GM12878 (cell line): ENCODE data around the gene TRABD2B. TPM values are rescaled to one million over a fixed set of nuclear protein-coding genes. Genes with fewer than 3 reads are reported as not detected.

Experiments used
- ATAC-seq: fragments of 200-7000 bp; cut with Tn5 transposase; 3 replicates; pipeline ENCODE4 v1.9.1; 2020; ENCODE audit warnings: mild to moderate bottlenecking, moderate library complexity
- BruUV-seq: library from RNA; stranded (reverse); fragments of 400-500 nt; replicated peaks from 2 replicates; lab custom pipeline; 2021; lab: Mats Ljungman, UMichigan
- CTCF ChIA-PET: fragments of 300-600 bp; sonication (Branson Sonifier 250); formaldehyde crosslinking; extraction: SDS; loops from one replicate; lab custom pipeline; 2021; ENCODE audit warnings: inconsistent platforms; lab: Yijun Ruan, JAX
- POLR2A ChIA-PET: fragments of 350-600 bp; formaldehyde crosslinking; extraction: SDS; loops from one replicate; lab custom pipeline; 2021; ENCODE audit warnings: inconsistent platforms; lab: Charles Lee
- RAD21 ChIA-PET: fragments of 300-600 bp; sonication (Branson Sonifier 250); formaldehyde crosslinking; loops from one replicate; lab custom pipeline; 2023; ENCODE audit warnings: antibody characterized with exemption; ENCODE audit not compliant: unreplicated experiment; lab: Charles Lee
- SMC1A ChIA-PET: fragments of 300-600 bp; sonication (Branson Sonifier 250); formaldehyde crosslinking; loops from one replicate; lab custom pipeline; 2023; ENCODE audit not compliant: unreplicated experiment, uncharacterized antibody; lab: Charles Lee
- DNase-seq: peaks from one replicate; pipeline ENCODE4 v3.0.0-alpha.2; 2011; ENCODE audit warnings: low read depth, low spot score
- FAIRE-seq: peaks from 3 replicates; lab custom pipeline; 2011; peaks lifted over from hg19 to GRCh38; lab: Jason Lieb, UNC
- H2AFZ ChIP-seq: 2 replicates; pipeline ENCODE4 v1.6.0; 2011; ENCODE audit warnings: low read depth, low read length, control low read depth; ENCODE audit not compliant: control insufficient read depth
- H3K27ac ChIP-seq: 2 replicates; pipeline ENCODE4 v1.5.1; 2011; ENCODE audit warnings: control low read depth; ENCODE audit not compliant: control insufficient read depth, insufficient read depth
- H3K27me3 ChIP-seq, 2 experiments: replicated peaks in 1 of 2; 2 replicates each; pipeline versions ENCODE4 v1.6.0 to v1.6.1; 2011; ENCODE audit warnings: low read length in 1 of 2; ENCODE audit not compliant: control insufficient read depth in 2 of 2, insufficient read depth in 2 of 2
- H3K36me3 ChIP-seq, 2 experiments: 2 replicates each; pipeline ENCODE4 v1.5.1; 2011; ENCODE audit warnings: low read length in 1 of 2; ENCODE audit not compliant: control insufficient read depth in 2 of 2, insufficient read depth in 2 of 2
- H3K4me1 ChIP-seq: 2 replicates; pipeline ENCODE4 v1.6.1; 2011; ENCODE audit warnings: mild to moderate bottlenecking, low read length, moderate library complexity, mixed read lengths; ENCODE audit not compliant: control insufficient read depth, insufficient read depth
- H3K4me2 ChIP-seq: 2 replicates; pipeline ENCODE4 v1.6.0; 2011; ENCODE audit warnings: control low read depth; ENCODE audit not compliant: control insufficient read depth, insufficient read depth
- H3K4me3 ChIP-seq: fragments of 200-600 bp; sonication (generic); 2 replicates; pipeline ENCODE4 v1.5.1; 2016
- H3K79me2 ChIP-seq: 2 replicates; pipeline ENCODE4 v1.6.0; 2011; ENCODE audit warnings: low read length; ENCODE audit not compliant: control insufficient read depth, insufficient read depth
- H3K9ac ChIP-seq: 2 replicates; pipeline ENCODE4 v1.8.0; 2011; ENCODE audit warnings: low read length, control low read depth, mixed read lengths; ENCODE audit not compliant: control insufficient read depth, insufficient read depth
- H3K9me3 ChIP-seq: replicated peaks from 3 replicates; pipeline ENCODE4 v1.5.1; 2011; ENCODE audit warnings: mild to moderate bottlenecking, low read length; ENCODE audit not compliant: control insufficient read depth, insufficient read depth
- H4K20me1 ChIP-seq: 2 replicates; pipeline ENCODE4 v1.6.0; 2011; ENCODE audit not compliant: control insufficient read depth, insufficient read depth
- BRCA1 ChIP-seq: IDR thresholded peaks from 2 replicates; pipeline ENCODE4 v1.6.1; 2011; ENCODE audit warnings: low read depth, low read length, improper control_type of control experiment
- CHD1 ChIP-seq: IDR thresholded peaks from 2 replicates; pipeline ENCODE4 v1.6.1; 2012; ENCODE audit warnings: low read depth, low read length, improper control_type of control experiment
- CREM ChIP-seq: IDR thresholded peaks from 2 replicates; pipeline ENCODE4 v1.6.1; 2014; ENCODE audit warnings: antibody characterized with exemption, low read depth
- DPF2 ChIP-seq: fragments of 450-650 bp; IDR thresholded peaks from 2 replicates; pipeline ENCODE4 v1.6.1; 2017; ENCODE audit warnings: mild to moderate bottlenecking
- EP300 ChIP-seq, 2 experiments: fragments of 150-350 bp in 1 of 2; IDR thresholded peaks; 2 replicates each; pipeline ENCODE4 v1.6.1; 2011 to 2012; ENCODE audit warnings: low read depth in 2 of 2, low read length in 2 of 2, borderline replicate concordance in 1 of 2, improper control_type of control experiment in 1 of 2, inconsistent platforms in 1 of 2; ENCODE audit not compliant: control insufficient read depth in 1 of 2
- GABPA ChIP-seq: IDR thresholded peaks from 2 replicates; pipeline ENCODE4 v1.6.1; 2014; ENCODE audit warnings: antibody characterized with exemption, low read depth, mild to moderate bottlenecking, inconsistent platforms
- NFYB ChIP-seq: IDR thresholded peaks from 2 replicates; pipeline ENCODE4 v1.6.1; 2011; ENCODE audit warnings: low read depth, mild to moderate bottlenecking, low read length, improper control_type of control experiment, moderate library complexity; ENCODE audit not compliant: insufficient read depth
- TBL1XR1 ChIP-seq: IDR thresholded peaks from 2 replicates; pipeline ENCODE4 v1.6.1; 2012; ENCODE audit warnings: low read depth, low read length, improper control_type of control experiment
- TCF7 ChIP-seq: IDR thresholded peaks from 2 replicates; pipeline ENCODE4 v1.6.1; 2014; ENCODE audit warnings: antibody characterized with exemption, borderline replicate concordance
- YY1 ChIP-seq: IDR thresholded peaks from 2 replicates; pipeline ENCODE4 v1.6.1; 2011; ENCODE audit warnings: low read depth, mild to moderate bottlenecking, low read length
- ZNF274 ChIP-seq: IDR thresholded peaks from one replicate; pipeline ENCODE4 v1.8.0; 2011; ENCODE audit not compliant: insufficient read length, insufficient read depth
- WGBS: methylation state at CpG from one replicate; pipeline ENCODE4 v1.1.6; 2016; ENCODE audit warnings: low lambda C conversion rate; ENCODE audit not compliant: insufficient replicate concordance, insufficient coverage; ENCODE audit errors: missing lambda C conversion rate; 5-methylcytosine and 5-hydroxymethylcytosine counted together
- in situ Hi-C: fragments of 300-500 bp; cut with MboI; formaldehyde crosslinking; loops from 9 replicates; pipeline ENCODE4 v1.14.3; 2018; ENCODE audit warnings: mixed read lengths
- intact Hi-C: fragments of 100-400 bp; cut with micrococcal nuclease; formaldehyde crosslinking; loops from one replicate; pipeline ENCODE4 v1.14.2; 2022; ENCODE audit not compliant: unreplicated experiment
- polyA plus RNA-seq, 11 experiments: library from polyadenylated mRNA; depleted of rRNA in 4 of 11; unstranded in 6 of 11; stranded (reverse) in 5 of 11; fragments of >200 nt; fragmentation: Nextera tagmentation in 4 of 11; fragmentation: Illumina TruSeq in 1 of 11; extraction: Ambion mirVana in 4 of 11; extraction: Trizol in 1 of 11; gene quantifications; 1 replicate in 1 of 11; 2 replicates in 10 of 11; pipeline versions ENCODE4 v1.2.1 to v1.2.3, GENCODE V29; 2011 to 2016; ENCODE audit warnings: inconsistent platforms in 2 of 11, missing spikeins in 2 of 11, low read depth in 1 of 11
- total RNA-seq, 4 experiments: library from RNA; depleted of rRNA in 3 of 4; stranded (reverse); fragments of >200 nt in 3 of 4; fragmentation: Illumina TruSeq in 1 of 4; extraction: Trizol in 1 of 4; gene quantifications; 2 replicates each; pipeline versions ENCODE4 v1.2.1 to v1.2.3, GENCODE V29; 2013 to 2021

The TRABD2B gene
- total and polyA plus RNA-seq, 10 of the 15 experiments (the other 5 are each of a cell fraction or from before 2014, with no cell fraction given): not detected

DNA sequence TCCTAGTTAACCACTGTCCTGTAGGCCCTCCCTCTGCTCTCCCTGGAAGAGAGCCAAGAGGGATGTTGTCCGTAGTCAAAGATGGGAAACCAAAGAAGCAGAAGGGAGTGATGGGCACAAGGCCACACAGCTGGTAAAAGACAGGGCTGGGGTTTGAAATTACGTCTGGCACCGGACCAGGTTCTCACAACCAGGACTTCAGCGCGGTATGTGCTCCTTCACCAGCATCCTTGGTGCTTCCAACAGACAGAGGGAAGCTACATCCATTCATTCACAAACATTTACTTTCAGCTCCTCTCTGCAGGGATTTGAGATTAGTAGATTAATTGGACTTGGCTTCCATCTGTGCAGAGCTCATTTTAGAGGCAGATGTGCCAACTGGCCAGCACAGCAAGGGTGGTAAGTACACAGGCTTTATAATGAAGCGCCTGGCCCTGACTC, 191.2 kb downstream of the TRABD2B start:
- Histone ChIP-seq H3K36me3 (no peaks in the 10 kb centered on the region), H3K4me1 (no peaks in the 10 kb centered on the region), H3K9ac (no peak overlapping the region), H4K20me1 (no peaks in the 10 kb centered on the region), H3K4me3 (no peak overlapping the region), H3K9me3 (no peaks in the 10 kb centered on the region), H3K27me3 (no peaks in the 10 kb centered on the region; a peak in 1 of 4 replicates), H3K79me2 (no peaks in the 10 kb centered on the region), H3K4me2 (no peak overlapping the region), H2AFZ (no peak overlapping the region), H3K27ac (no peak overlapping the region)
- ChIA-PET RAD21 (no interaction called here), POLR2A (no interaction called here), SMC1A (interaction anchor here (0.6 kb wide), 1 partner anchor 18 kb away, joined by 4 read pairs; no protein-coding TSS in a partner anchor), CTCF (no interaction called here)
- TF ChIP-seq DPF2 (no peak), GABPA (no peak), TBL1XR1 (no peak), NFYB (no peak), BRCA1 (no peak), TCF7 (no peak), CHD1 (no peak), CREM (no peak), EP300 (IDR thresholded peaks at IDR 0.05; ENCODE audit: borderline replicate concordance in 1 of 2, control insufficient read depth in 1 of 2, low read depth in 2 of 2, low read length in 2 of 2) (no peak), YY1 (no peak), ZNF274 (no peak)
- ATAC-seq (no peak), FAIRE-seq (no peak), DNase-seq (no peak)
- WGBS: 59% methylated on average over 4 of the region's 6 CpGs
- in situ Hi-C loops (no loop called here), intact Hi-C loops (no loop called here)
- BruUV-seq: no TSS peak
